Psoas muscle (tissue), 8 donors: ENCODE data around the gene IL24. TPM values are rescaled to one million over a fixed set of nuclear protein-coding genes. Genes with fewer than 3 reads are reported as not detected.
A peak's percentile ranks its signal among the peaks of the same experiment; 100 is the strongest.

Source experiments
- ATAC-seq, 4 donors: fragments of 200-7000 bp; cut with Tn5 transposase; one replicate each; pipeline ENCODE4 v1.9.1; 2020; ENCODE audit warnings: moderate library complexity in 3 of 4, mild to moderate bottlenecking in 2 of 4
- DNase-seq, 2 donors: peaks; one replicate each; pipeline ENCODE4 v3.0.0-alpha.2; 2020
- H3K27ac ChIP-seq: fragments of 200-600 bp; one replicate; pipeline ENCODE4 v1.8.0; 2022
- H3K27me3 ChIP-seq, 3 donors: fragments of 200-600 bp in 1 of 3; one replicate each; pipeline versions ENCODE4 v1.6.1 to v1.8.0; 2013 to 2022; ENCODE audit warnings: low read length in 2 of 3, mild to moderate bottlenecking in 2 of 3, moderate library complexity in 1 of 3; ENCODE audit not compliant: insufficient read depth in 3 of 3
- H3K36me3 ChIP-seq, 2 donors: fragments of 200-600 bp in 1 of 2; one replicate each; pipeline versions ENCODE4 v1.6.1 to v1.8.0; 2013 to 2022; ENCODE audit warnings: low read depth in 1 of 2, mild to moderate bottlenecking in 1 of 2, moderate library complexity in 1 of 2; ENCODE audit not compliant: insufficient read depth in 1 of 2
- H3K4me1 ChIP-seq: fragments of 200-600 bp; one replicate; pipeline ENCODE4 v1.8.0; 2022
- H3K4me3 ChIP-seq: fragments of 200-600 bp; one replicate; pipeline ENCODE4 v1.8.0; 2022; ENCODE audit warnings: mild to moderate bottlenecking
- H3K9me3 ChIP-seq: fragments of 200-600 bp; one replicate; pipeline ENCODE4 v1.8.0; 2022
- CTCF ChIP-seq: fragments of 200-600 bp; IDR thresholded peaks from one replicate; pipeline ENCODE4 v1.8.0; 2022; ENCODE audit warnings: antibody characterized with exemption
- WGBS, 3 donors: extraction: QIAGEN DNeasy Blood & Tissue Kit; methylation state at CpG; one replicate each; pipeline versions ENCODE4 v1.1.6 to v1.1.7; 2013; 5-methylcytosine and 5-hydroxymethylcytosine counted together
- intact Hi-C, 2 donors: fragments of 100-400 bp; cut with DNase I; formaldehyde crosslinking; loops; one replicate each; pipeline versions ENCODE4 v1.11.0 to v1.14.2; 2022
- polyA plus RNA-seq, 3 donors: library from polyadenylated mRNA; stranded (reverse); fragments of 200-250 nt; gene quantifications; one replicate each; pipeline ENCODE4 v1.2.3, GENCODE V29; 2013
- total RNA-seq, 4 donors: library from RNA; stranded (reverse); fragmentation: NEBNext Ultra II Directional in 2 of 4; extraction: Animal tissue kit (Norgen Biotek cat#: 25700) in 2 of 4; gene quantifications; one replicate each; pipeline versions ENCODE4 v1.2.1 to v1.2.4, GENCODE V29; 2021 to 2023
- donor health status: healthy with polysubstance abuse.
- donor health status: DM: no; HTN: no; CAD: no; lungs with moderate emphysema.
- donor health status: Bipolar disorder and iron deficiency.
- donor health status: healthy.
- donor health status: DM: yes; HTN: yes; CAD: no.
- donor health status: DM: no; HTN: no; CAD: no.
- donor health status: DM: no; HTN: no; CAD: no.
- donor health status: DM: yes; HTN: yes; CAD: no.

IL24 gene
- total and polyA plus RNA-seq, 7 donors, result 0.05 to 20.3 (median 0.23) TPM; not detected in 2

GRCh38 chr1:206860165-206860564, 37.1 kb upstream of the IL24 start:
- Histone ChIP-seq H3K4me1 (peaks cover 4% of the 10 kb centered on the region), H3K27me3 (peaks cover 0 to 5% (median 0%) of the 10 kb centered on the region in 3 donors), H3K4me3 (no peak overlapping the region), H3K36me3 (no peaks in the 10 kb centered on the region), H3K27ac (no peak overlapping the region), H3K9me3 (no peaks in the 10 kb centered on the region)
- intact Hi-C loops, result loop anchor here in 1 of 2 donors (5.0 kb wide), 1 partner anchor 228 kb away; no protein-coding TSS in a partner anchor
- DNase-seq (no peak), ATAC-seq (no peak)
- no peak for TF ChIP-seq CTCF
- 65 to 93% (median 88%) methylated on average over 4 of the region's 4 CpGs for WGBS, 3 donors

GRCh38 chr1:206863266-206863665, 34.0 kb upstream of the IL24 start:
- no peak overlapping the region for H3K4me3 ChIP-seq
- 42 to 68% (median 57%) methylated on average over 1 of the region's 1 CpG for WGBS, 3 donors
- intact Hi-C loops, result loop anchor here in 1 of 2 donors (5.0 kb wide), 1 partner anchor 231 kb away; no protein-coding TSS in a partner anchor
- H3K36me3 ChIP-seq, result no peaks in the 10 kb centered on the region
- peaks cover 6% of the 10 kb centered on the region for H3K4me1 ChIP-seq
- DNase-seq (no peak), ATAC-seq (no peak)
- no peak for TF ChIP-seq CTCF
- H3K27ac ChIP-seq, result no peak overlapping the region
- H3K27me3 ChIP-seq, result peaks cover 0 to 5% (median 0%) of the 10 kb centered on the region in 3 donors
- no peaks in the 10 kb centered on the region for H3K9me3 ChIP-seq

- H3K27ac ChIP-seq, result no peak within 1 kb of the TSS
- 46 to 51% (median 47%) methylated on average over 19 of the region's 19 CpGs for WGBS, 3 donors
Observed at GRCh38 chr1:206864939-206865671, 32.1 kb upstream of the IL24 start, which contains the start of gene IL20. IL20 (plus strand) TSS chr1:206865623; CDS start chr1:206865853, 230 bp downstream.

GRCh38 chr1:206866062-206866461, 31.2 kb upstream of the IL24 start:
- 47 to 70% (median 49%) methylated on average over 2 of the region's 2 CpGs for WGBS, 3 donors
- Histone ChIP-seq H3K27me3 (peaks cover 0 to 3% (median 0%) of the 10 kb centered on the region in 3 donors), H3K9me3 (no peaks in the 10 kb centered on the region), H3K4me1 (peaks cover 6% of the 10 kb centered on the region), H3K4me3 (no peak overlapping the region), H3K36me3 (no peaks in the 10 kb centered on the region), H3K27ac (no peak overlapping the region)
- no peak for ATAC-seq
- no peak for DNase-seq
- TF ChIP-seq CTCF, result no peak
- intact Hi-C loops, result loop anchor here in 1 of 2 donors (5.0 kb wide), 1 partner anchor 41 kb away; no protein-coding TSS in a partner anchor

More at GRCh38 chr1:206864939-206865671, 32.1 kb upstream of the IL24 start, which contains the start of gene IL20:
- TF ChIP-seq CTCF, result peak; percentile 81
- ATAC-seq, result peak; percentile 86 to 96 (median 94)
- intact Hi-C loops, result loop anchor here (2.0 to 5.0 kb wide), 3 partner anchors 42 to 233 kb away; no protein-coding TSS in a partner anchor
- peaks cover 6% of the 10 kb centered on the region for H3K4me1 ChIP-seq
- DNase-seq, result peak; percentile 84 to 91
- peaks cover 0 to 5% (median 0%) of the 10 kb centered on the region in 3 donors for H3K27me3 ChIP-seq
- no peaks in the 10 kb centered on the region for H3K36me3 ChIP-seq
- no peak within 1 kb of the TSS for H3K4me3 ChIP-seq
- no peaks in the 10 kb centered on the region for H3K9me3 ChIP-seq
